SK-N-SH (cell line): Measurements from ENCODE around the gene BTAF1. TPM values are rescaled to one million over a fixed set of nuclear protein-coding genes. Genes with fewer than 3 reads are reported as not detected.

ENCODE experiments used
- CTCF ChIA-PET: fragments of 300-600, 350-600 bp; formaldehyde crosslinking; extraction: SDS; loops from one replicate; lab custom pipeline; 2021; lab: Yijun Ruan, JAX
- POLR2A ChIA-PET: fragments of 350-600 bp; sonication (Branson Sonifier 250); formaldehyde crosslinking; extraction: SDS; loops from one replicate; lab custom pipeline; 2020; ENCODE audit warnings: antibody characterized with exemption, inconsistent platforms; lab: Yijun Ruan, JAX
- DNase-seq: peaks from one replicate; pipeline ENCODE4 v3.0.0; 2012
- H2AFZ ChIP-seq: fragments of 200-600 bp; sonication (generic); 2 replicates; pipeline ENCODE4 v1.8.1; 2016; ENCODE audit warnings: antibody characterized with exemption, mild to moderate bottlenecking, low read depth
- H3F3A ChIP-seq: fragments of 200-600 bp; sonication (generic); replicated peaks from 2 replicates; pipeline ENCODE3; 2016; ENCODE audit warnings: antibody characterized with exemption, mild to moderate bottlenecking; ENCODE audit not compliant: insufficient read depth
- H3K27ac ChIP-seq, 2 experiments: fragments of 200-500 bp in 1 of 2; fragments of 200-600 bp in 1 of 2; sonication (Bioruptor generic) in 1 of 2; sonication (generic), shearing (Covaris generic) in 1 of 2; 2 replicates each; pipeline versions ENCODE4 v1.5.1 to v1.6.1; 2014 to 2016; ENCODE audit warnings: low read depth in 2 of 2, inconsistent platforms in 1 of 2, low read length in 1 of 2, mild to moderate bottlenecking in 1 of 2, mixed read lengths in 1 of 2
- H3K27me3 ChIP-seq: fragments of 200-600 bp; sonication (generic), shearing (Covaris generic); 2 replicates; pipeline ENCODE4 v1.6.1; 2016; ENCODE audit warnings: mixed run types; ENCODE audit not compliant: insufficient read depth
- H3K36me3 ChIP-seq, 2 experiments: fragments of 200-500 bp in 1 of 2; fragments of 200-600 bp in 1 of 2; sonication (Bioruptor generic) in 1 of 2; sonication (generic) in 1 of 2; replicated peaks in 1 of 2; 2 replicates each; pipeline versions ENCODE3 to v1.5.1; 2014 to 2016; ENCODE audit warnings: low read length in 1 of 2, mild to moderate bottlenecking in 1 of 2; ENCODE audit not compliant: insufficient read depth in 2 of 2, control insufficient read depth in 1 of 2
- H3K4me1 ChIP-seq, 2 experiments: fragments of 200-500 bp in 1 of 2; fragments of 200-600 bp in 1 of 2; sonication (Bioruptor generic) in 1 of 2; sonication (generic), shearing (Covaris generic) in 1 of 2; 2 replicates each; pipeline versions ENCODE4 v1.5.1 to v1.6.1; 2014 to 2016; ENCODE audit warnings: low read depth in 1 of 2, low read length in 1 of 2, mixed run types in 1 of 2; ENCODE audit not compliant: insufficient read depth in 2 of 2, control insufficient read depth in 1 of 2
- H3K4me2 ChIP-seq: fragments of 200-600 bp; sonication (generic), shearing (Covaris generic); 2 replicates; pipeline ENCODE4 v1.6.1; 2017; ENCODE audit warnings: mixed run types
- H3K4me3 ChIP-seq, 2 experiments: fragments of 200-500 bp in 1 of 2; fragments of 200-600 bp in 1 of 2; sonication (Bioruptor generic) in 1 of 2; sonication (generic), shearing (Covaris generic) in 1 of 2; 2 replicates each; pipeline versions ENCODE4 v1.5.1 to v1.8.1; 2014 to 2016; ENCODE audit warnings: low read depth in 2 of 2, inconsistent platforms in 1 of 2, low read length in 1 of 2, mild to moderate bottlenecking in 1 of 2, mixed read lengths in 1 of 2, moderate library complexity in 1 of 2
- H3K79me2 ChIP-seq: fragments of 200-600 bp; sonication (generic); 2 replicates; pipeline ENCODE4 v1.8.1; 2017; ENCODE audit warnings: mild to moderate bottlenecking; ENCODE audit not compliant: insufficient read depth
- H3K9ac ChIP-seq: fragments of 200-600 bp; sonication (generic); 2 replicates; pipeline ENCODE4 v1.6.1; 2017; ENCODE audit warnings: mixed run types
- H3K9me2 ChIP-seq: fragments of 200-600 bp; sonication (generic); 2 replicates; pipeline ENCODE4 v1.6.1; 2017; ENCODE audit warnings: mixed run types
- H3K9me3 ChIP-seq: fragments of 200-600 bp; sonication (generic); 2 replicates; pipeline ENCODE4 v1.6.1; 2017; ENCODE audit warnings: mixed run types, mild to moderate bottlenecking, moderate library complexity
- H4K20me1 ChIP-seq: fragments of 200-600 bp; sonication (generic); 2 replicates; pipeline ENCODE4 v1.6.1; 2017; ENCODE audit warnings: mild to moderate bottlenecking, mixed run types; ENCODE audit not compliant: insufficient read depth
- FOSL2 ChIP-seq: IDR thresholded peaks from 2 replicates; pipeline ENCODE4 v1.4.0; 2012; ENCODE audit warnings: low read depth, mild to moderate bottlenecking, moderate library complexity, borderline replicate concordance
- FOXJ3 ChIP-seq: sonication (generic); formaldehyde crosslinking; IDR thresholded peaks from 2 replicates; pipeline ENCODE4 v1.5.1; 2020; ENCODE audit warnings: mild to moderate bottlenecking, missing genetic modification reagents
- GABPA ChIP-seq: IDR thresholded peaks from 2 replicates; pipeline ENCODE4 v1.4.0; 2012; ENCODE audit warnings: low read depth, mild to moderate bottlenecking
- JUND ChIP-seq: IDR thresholded peaks from 2 replicates; pipeline ENCODE4 v1.4.0; 2012
- MAX ChIP-seq: IDR thresholded peaks from 2 replicates; pipeline ENCODE4 v1.4.0; 2012; ENCODE audit warnings: low read depth
- MXI1 ChIP-seq: IDR thresholded peaks from 2 replicates; pipeline ENCODE4 v1.6.1; 2012; ENCODE audit warnings: mild to moderate bottlenecking, low read depth, low read length, improper control_type of control experiment
- POLR2AphosphoS5 ChIP-seq: IDR thresholded peaks from 2 replicates; pipeline ENCODE4 v1.6.1; 2012; ENCODE audit warnings: low read depth, low read length
- RAD21 ChIP-seq: IDR thresholded peaks from 2 replicates; pipeline ENCODE4 v1.6.1; 2012; ENCODE audit warnings: mild to moderate bottlenecking, low read length
- SIN3A ChIP-seq: IDR thresholded peaks from 2 replicates; pipeline ENCODE4 v1.6.1; 2012; ENCODE audit warnings: low read depth, mild to moderate bottlenecking, low read length, moderate library complexity, borderline replicate concordance
- TAF1 ChIP-seq: IDR thresholded peaks from 2 replicates; pipeline ENCODE4 v1.6.1; 2012; ENCODE audit warnings: low read depth, mild to moderate bottlenecking, low read length, moderate library complexity, borderline replicate concordance
- ZBTB33 ChIP-seq: IDR thresholded peaks from 2 replicates; pipeline ENCODE4 v1.4.0; 2012; ENCODE audit warnings: low read depth, borderline replicate concordance
- WGBS: methylation state at CpG from one replicate; pipeline ENCODE4 v1.1.6; 2017; ENCODE audit warnings: low lambda C conversion rate; 5-methylcytosine and 5-hydroxymethylcytosine counted together
- polyA plus RNA-seq, 3 experiments: library from polyadenylated mRNA; depleted of rRNA; stranded (reverse); fragments of >200 nt; gene quantifications; 2 replicates each; pipeline ENCODE4 v1.2.3, GENCODE V29; 2012
- TF ChIP-seq, protein P1 (sequence below): IDR thresholded peaks from 2 replicates; pipeline ENCODE4; 2012

Gene BTAF1
- polyA plus RNA-seq, 1 of the 3 experiments (the other 2 are of a cell fraction): 9.8 TPM

DNA sequence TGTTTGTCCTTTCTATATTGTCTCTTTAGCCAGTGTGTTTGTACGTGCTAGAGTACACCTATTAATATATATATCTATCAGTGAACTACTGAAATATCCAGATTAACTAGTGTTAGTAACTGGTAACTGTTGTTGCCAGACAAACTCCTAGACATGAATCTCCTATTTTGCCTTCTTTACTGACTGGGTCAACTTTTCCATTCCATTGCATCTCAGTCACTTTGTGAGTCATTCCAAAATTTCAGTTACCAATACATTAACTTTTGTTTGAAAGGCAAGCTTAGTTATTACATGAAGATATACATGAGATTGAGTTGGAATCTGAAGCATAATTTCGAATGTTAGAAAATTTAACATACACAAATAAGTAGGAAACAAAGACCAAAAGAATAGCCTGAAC is 51.4 kb downstream of the BTAF1 start:
- Histone ChIP-seq H2AFZ (no peak overlapping the region), H3K4me1 (peaks cover 0 to 10% of the 10 kb centered on the region in 2 experiments; a peak in 2 of 4 replicates), H3K4me3 (no peak overlapping the region), H3K36me3 (peaks cover 34 to 35% of the 10 kb centered on the region in 2 experiments), H3K4me2 (0 out of 2 replicates have a peak overlapping the region, but pooled peaks have one; percentile 21), H3K27ac (peak overlapping the region in 1 of 2 experiments; percentile 69; a peak in 2 of 4 replicates), H3K9me2 (no peaks in the 10 kb centered on the region), H4K20me1 (no peaks in the 10 kb centered on the region), H3K79me2 (peaks cover 6% of the 10 kb centered on the region; the same call in 1 of the 2 replicates), H3K9ac (no peak overlapping the region), H3K9me3 (no peaks in the 10 kb centered on the region), H3F3A (peaks cover 7% of the 10 kb centered on the region), H3K27me3 (no peaks in the 10 kb centered on the region)
- CTCF ChIA-PET: no interaction called here
- TF ChIP-seq JUND: peak; percentile 43; the same call in 1 of the 2 replicates
- no peak for TF ChIP-seq RAD21
- TF ChIP-seq FOSL2: peak; percentile 69; the same call in 1 of the 2 replicates
- TF ChIP-seq POLR2AphosphoS5: no peak
- no peak for TF ChIP-seq FOXJ3 (CRISPR knock-in tag)
- 93% methylated on average over 2 of the region's 2 CpGs for WGBS
- POLR2A ChIA-PET: no interaction called here
- no peak for DNase-seq

- peaks cover 0 to 10% of the 10 kb centered on the region in 2 experiments; a peak in 2 of 4 replicates for H3K4me1 ChIP-seq
- H3K27me3 ChIP-seq: no peaks in the 10 kb centered on the region
- no peaks in the 10 kb centered on the region for H4K20me1 ChIP-seq
- H3K9me2 ChIP-seq: no peaks in the 10 kb centered on the region
- H3K36me3 ChIP-seq: peaks cover 38% of the 10 kb centered on the region in 2 experiments
- H3K9ac ChIP-seq: no peak overlapping the region
- peak overlapping the region in 1 of 2 experiments; percentile 69; a peak in 2 of 4 replicates for H3K27ac ChIP-seq
- CTCF ChIA-PET: no interaction called here
- no peak for DNase-seq
- no peaks in the 10 kb centered on the region for H3K9me3 ChIP-seq
- H3K4me2 ChIP-seq: no peak overlapping the region
- H3F3A ChIP-seq: peaks cover 7% of the 10 kb centered on the region
- H3K4me3 ChIP-seq: no peak overlapping the region
- TF ChIP-seq, protein P1, sequence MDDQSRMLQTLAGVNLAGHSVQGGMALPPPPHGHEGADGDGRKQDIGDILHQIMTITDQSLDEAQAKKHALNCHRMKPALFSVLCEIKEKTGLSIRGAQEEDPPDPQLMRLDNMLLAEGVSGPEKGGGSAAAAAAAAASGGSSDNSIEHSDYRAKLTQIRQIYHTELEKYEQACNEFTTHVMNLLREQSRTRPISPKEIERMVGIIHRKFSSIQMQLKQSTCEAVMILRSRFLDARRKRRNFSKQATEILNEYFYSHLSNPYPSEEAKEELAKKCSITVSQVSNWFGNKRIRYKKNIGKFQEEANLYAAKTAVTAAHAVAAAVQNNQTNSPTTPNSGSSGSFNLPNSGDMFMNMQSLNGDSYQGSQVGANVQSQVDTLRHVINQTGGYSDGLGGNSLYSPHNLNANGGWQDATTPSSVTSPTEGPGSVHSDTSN: no peak
- TF ChIP-seq TAF1 (no peak), RAD21 (no peak), SIN3A (no peak), MXI1 (no peak), MAX (no peak), GABPA (no peak), ZBTB33 (no peak)
- POLR2A ChIA-PET: no interaction called here
- H2AFZ ChIP-seq: no peak overlapping the region
- H3K79me2 ChIP-seq: peaks cover 6% of the 10 kb centered on the region; the same call in 1 of the 2 replicates
- 100% methylated on average over 1 of the region's 1 CpG for WGBS
Measured at GRCh38 chr10:91975438-91975837, 51.9 kb downstream of the BTAF1 start.
